Thoracic aorta (tissue), 2 donors: ENCODE measurements around the gene RIMBP2. TPM values are rescaled to one million over a fixed set of nuclear protein-coding genes. Genes with fewer than 3 reads are reported as not detected.

Experiments
- ATAC-seq: fragments of 150-250 bp; one replicate; pipeline ENCODE4 v1.8.0; 2017; ENCODE audit warnings: low read depth; ENCODE audit not compliant: insufficient number of reproducible peaks, low FRiP score
- DNase-seq: peaks from one replicate; pipeline ENCODE4 v3.0.0-alpha.2; 2020; ENCODE audit warnings: low spot score
- H3K27ac ChIP-seq, 2 donors: fragments of 200-600 bp; sonication (generic); 1 replicate in 1 of 2; 2 replicates in 1 of 2; pipeline ENCODE4 v1.5.1; 2016; ENCODE audit warnings: mild to moderate bottlenecking in 2 of 2, moderate library complexity in 2 of 2
- H3K27me3 ChIP-seq: fragments of 200-600 bp; sonication (generic); replicated peaks from 2 replicates; pipeline ENCODE4 v1.6.0; 2016; ENCODE audit warnings: mild to moderate bottlenecking; ENCODE audit not compliant: insufficient read depth
- H3K36me3 ChIP-seq: fragments of 200-600 bp; sonication (generic); one replicate; pipeline ENCODE4 v1.5.1; 2016
- H3K4me1 ChIP-seq, 2 donors: fragments of 200-600 bp; sonication (generic); 1 replicate in 1 of 2; 2 replicates in 1 of 2; pipeline versions ENCODE4 v1.5.1 to v1.6.0; 2016; ENCODE audit warnings: low read depth in 2 of 2, mild to moderate bottlenecking in 1 of 2; ENCODE audit not compliant: control insufficient read depth in 1 of 2
- H3K4me3 ChIP-seq: fragments of 200-600 bp; sonication (generic); 2 replicates; pipeline ENCODE4 v1.5.1; 2016; ENCODE audit warnings: mild to moderate bottlenecking
- H3K9me3 ChIP-seq: fragments of 200-600 bp; sonication (generic); 2 replicates; pipeline ENCODE4 v1.5.1; 2016
- CTCF ChIP-seq: fragments of 200-600 bp; sonication (generic); IDR thresholded peaks from one replicate; pipeline ENCODE4 v1.5.1; 2019; ENCODE audit warnings: antibody characterized with exemption
- total RNA-seq, 2 donors: library from RNA; depleted of rRNA; stranded (reverse); fragments of >200 nt; gene quantifications; one replicate each; pipeline versions ENCODE4 v1.1.0 to v1.2.3, GENCODE V29; 2016

RIMBP2 gene
- total RNA-seq, 2 donors from 2014 or later, result 0.54 to 0.92 TPM

GRCh38 chr12:130396667-130397066 is 319.4 kb downstream of the RIMBP2 start:
- no peaks in the 10 kb centered on the region for H3K9me3 ChIP-seq
- H3K36me3 ChIP-seq, result no peaks in the 10 kb centered on the region
- DNase-seq, result no peak
- TF ChIP-seq CTCF, result no peak
- no peak for ATAC-seq
- H3K4me3 ChIP-seq, result no peak overlapping the region
- no peak overlapping the region for H3K27ac ChIP-seq
- H3K27me3 ChIP-seq, result no peaks in the 10 kb centered on the region
- H3K4me1 ChIP-seq, result no peaks in the 10 kb centered on the region

GRCh38 chr12:130394906-130395305 is 321.2 kb downstream of the RIMBP2 start:
- H3K4me1 ChIP-seq, result no peaks in the 10 kb centered on the region
- no peak for ATAC-seq
- H3K36me3 ChIP-seq, result no peaks in the 10 kb centered on the region
- no peaks in the 10 kb centered on the region for H3K27me3 ChIP-seq
- no peaks in the 10 kb centered on the region for H3K9me3 ChIP-seq
- no peak for DNase-seq
- H3K27ac ChIP-seq, result no peak overlapping the region
- no peak overlapping the region for H3K4me3 ChIP-seq
- no peak for TF ChIP-seq CTCF

- H3K4me1 ChIP-seq, result no peaks in the 10 kb centered on the region
- TF ChIP-seq CTCF, result no peak
- no peak for DNase-seq
- ATAC-seq, result no peak
- no peaks in the 10 kb centered on the region for H3K9me3 ChIP-seq
- H3K27me3 ChIP-seq, result no peaks in the 10 kb centered on the region
- H3K27ac ChIP-seq, result no peak overlapping the region
- H3K4me3 ChIP-seq, result no peak overlapping the region
- no peaks in the 10 kb centered on the region for H3K36me3 ChIP-seq
These were observed 324.9 kb downstream of the RIMBP2 start for GRCh38 chr12:130391186-130391585.

- H3K4me3 ChIP-seq, result no peak overlapping the region
- ATAC-seq, result no peak
- H3K9me3 ChIP-seq, result no peaks in the 10 kb centered on the region
- no peak overlapping the region for H3K27ac ChIP-seq
- no peaks in the 10 kb centered on the region for H3K27me3 ChIP-seq
- TF ChIP-seq CTCF, result no peak
- H3K36me3 ChIP-seq, result no peaks in the 10 kb centered on the region
- H3K4me1 ChIP-seq, result no peaks in the 10 kb centered on the region
- DNase-seq, result no peak
These were observed 330.9 kb downstream of the RIMBP2 start for GRCh38 chr12:130385193-130385592.

- Histone ChIP-seq H3K4me1 (no peaks in the 10 kb centered on the region), H3K27ac (no peak overlapping the region), H3K9me3 (no peaks in the 10 kb centered on the region), H3K36me3 (no peaks in the 10 kb centered on the region), H3K27me3 (no peaks in the 10 kb centered on the region), H3K4me3 (no peak overlapping the region)
- ATAC-seq (no peak), DNase-seq (no peak)
- TF ChIP-seq CTCF, result no peak
These were observed 331.9 kb downstream of the RIMBP2 start for GRCh38 chr12:130384234-130384633.
